ENCODE data around the gene PPP6R3.

GRCh38 chr11:68527585-68527984 is 67.0 kb downstream of the PPP6R3 start:
- TF ChIP-seq, protein P1, sequence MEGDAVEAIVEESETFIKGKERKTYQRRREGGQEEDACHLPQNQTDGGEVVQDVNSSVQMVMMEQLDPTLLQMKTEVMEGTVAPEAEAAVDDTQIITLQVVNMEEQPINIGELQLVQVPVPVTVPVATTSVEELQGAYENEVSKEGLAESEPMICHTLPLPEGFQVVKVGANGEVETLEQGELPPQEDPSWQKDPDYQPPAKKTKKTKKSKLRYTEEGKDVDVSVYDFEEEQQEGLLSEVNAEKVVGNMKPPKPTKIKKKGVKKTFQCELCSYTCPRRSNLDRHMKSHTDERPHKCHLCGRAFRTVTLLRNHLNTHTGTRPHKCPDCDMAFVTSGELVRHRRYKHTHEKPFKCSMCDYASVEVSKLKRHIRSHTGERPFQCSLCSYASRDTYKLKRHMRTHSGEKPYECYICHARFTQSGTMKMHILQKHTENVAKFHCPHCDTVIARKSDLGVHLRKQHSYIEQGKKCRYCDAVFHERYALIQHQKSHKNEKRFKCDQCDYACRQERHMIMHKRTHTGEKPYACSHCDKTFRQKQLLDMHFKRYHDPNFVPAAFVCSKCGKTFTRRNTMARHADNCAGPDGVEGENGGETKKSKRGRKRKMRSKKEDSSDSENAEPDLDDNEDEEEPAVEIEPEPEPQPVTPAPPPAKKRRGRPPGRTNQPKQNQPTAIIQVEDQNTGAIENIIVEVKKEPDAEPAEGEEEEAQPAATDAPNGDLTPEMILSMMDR (IDR thresholded peaks at IDR 0.05) = no peak
- TF ChIP-seq POLR2A (IDR thresholded peaks at IDR 0.05) = no peak

Data from uterus (tissue), 2 donors.